ENCODE measurements around the gene CRYGA.
"Not testable (repeated sequence)": the region's sequence is repeated elsewhere in the genome, so short reads cannot be mapped to it uniquely, and the experiment has no call there.

The CRYGA gene

DNA sequence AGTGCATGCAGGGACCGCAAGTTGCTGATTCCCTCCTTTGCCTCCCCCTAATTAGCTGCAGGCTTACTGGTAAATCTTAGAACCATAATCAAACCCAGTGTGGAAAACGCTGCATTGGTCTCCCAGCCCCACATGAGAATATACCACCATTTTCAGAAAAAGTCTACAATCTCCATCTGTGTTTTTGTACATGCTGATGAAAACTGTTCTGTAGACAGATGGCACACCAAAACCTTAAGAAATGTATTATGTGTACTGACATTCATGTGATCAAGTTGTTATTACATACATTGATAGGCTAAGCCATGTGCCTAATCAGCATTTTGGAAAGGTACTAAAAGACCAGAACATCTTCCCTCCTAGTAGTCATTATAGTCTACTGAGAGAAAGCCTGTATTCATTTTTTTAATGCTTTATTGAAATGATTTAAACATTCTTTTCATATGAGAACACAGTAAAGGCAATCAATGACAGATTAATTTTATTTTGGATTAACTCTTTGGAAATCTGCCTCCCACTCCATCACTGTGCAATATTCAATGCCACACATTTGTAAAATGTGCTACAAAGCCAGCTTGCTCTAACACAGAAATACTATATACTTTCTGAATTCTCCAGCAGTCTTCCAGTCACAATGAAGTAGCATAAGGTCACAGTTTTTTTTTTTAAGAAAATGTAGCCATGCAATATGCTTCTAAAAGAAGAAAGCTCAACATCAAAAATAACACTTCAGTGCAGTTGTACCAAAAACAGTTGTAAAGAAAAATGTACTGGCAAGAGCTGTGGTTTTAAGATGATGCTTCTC lies 1.8 kb upstream of the CRYGA start:
- DNase-seq (ENCODE audit: low spot score), result no peak

GRCh38 chr2:208156439-208156838 lies 7.0 kb downstream of the CRYGA start:
- no peak for DNase-seq (ENCODE audit: low spot score)

DNA sequence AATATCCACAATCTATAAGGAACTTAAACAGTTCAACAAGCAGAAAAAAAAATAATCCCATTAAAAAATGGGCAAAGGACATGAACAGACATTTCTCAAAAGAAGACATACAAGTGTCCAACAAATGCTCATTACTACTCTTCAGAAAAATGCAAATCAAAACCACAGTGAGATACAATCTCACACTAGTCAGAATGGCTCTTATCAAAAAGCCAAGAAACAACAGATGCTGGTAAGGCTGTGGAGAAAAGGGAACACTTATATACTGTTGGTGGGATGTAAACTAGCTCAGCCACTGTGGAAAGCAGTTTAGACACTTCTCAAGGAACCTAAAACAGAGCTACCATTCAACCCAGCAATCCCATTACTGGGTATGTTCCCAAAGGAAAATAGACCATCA lies 10.2 kb downstream of the CRYGA start:
- no peak for DNase-seq (ENCODE audit: low spot score)

DNA sequence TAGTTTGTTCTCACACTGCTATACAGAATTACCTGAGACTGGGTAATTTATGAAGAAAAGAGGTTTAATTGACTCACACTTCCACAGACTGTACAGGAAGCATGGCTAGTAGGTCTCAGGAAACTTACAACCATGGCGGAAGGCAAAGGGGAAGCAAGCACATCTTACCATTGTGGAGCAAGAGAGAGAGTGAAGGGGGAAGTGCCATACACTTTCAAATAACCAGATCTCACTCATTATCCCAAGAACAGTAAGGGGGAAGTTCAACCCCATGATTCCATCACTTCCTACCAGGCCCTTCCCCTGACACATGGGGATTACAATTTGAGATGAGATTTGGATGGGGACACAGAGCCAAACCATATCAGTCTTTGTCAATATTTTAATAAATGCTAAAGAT lies 12.4 kb downstream of the CRYGA start:
- no peak for DNase-seq (ENCODE audit: low spot score)

GRCh38 chr2:208150094-208150493 lies 13.3 kb downstream of the CRYGA start:
- no peak for DNase-seq (ENCODE audit: low spot score)

DNA sequence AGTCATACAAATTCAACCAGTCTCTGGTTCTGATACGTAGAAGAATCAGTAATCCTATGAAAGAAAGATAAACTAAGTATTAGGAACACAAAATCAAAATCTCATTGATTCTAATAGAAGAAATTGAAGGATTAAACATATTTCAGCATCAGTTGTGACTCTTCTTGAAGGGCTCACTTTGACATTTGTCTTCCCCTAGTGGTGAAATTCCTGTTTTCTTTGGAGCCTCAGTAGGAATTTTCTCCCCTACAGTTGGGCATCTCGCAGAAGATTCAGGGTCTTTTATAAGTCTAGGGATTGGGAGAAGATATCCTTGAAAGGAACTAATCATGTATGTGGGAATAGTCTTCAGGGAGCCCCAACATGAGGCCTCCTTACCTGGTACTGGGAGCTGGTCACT lies 14.6 kb downstream of the CRYGA start:
- no peak for DNase-seq (ENCODE audit: low spot score)

GRCh38 chr2:208147759-208148158 lies 15.6 kb downstream of the CRYGA start:
- no peak for DNase-seq (ENCODE audit: low spot score)

DNA sequence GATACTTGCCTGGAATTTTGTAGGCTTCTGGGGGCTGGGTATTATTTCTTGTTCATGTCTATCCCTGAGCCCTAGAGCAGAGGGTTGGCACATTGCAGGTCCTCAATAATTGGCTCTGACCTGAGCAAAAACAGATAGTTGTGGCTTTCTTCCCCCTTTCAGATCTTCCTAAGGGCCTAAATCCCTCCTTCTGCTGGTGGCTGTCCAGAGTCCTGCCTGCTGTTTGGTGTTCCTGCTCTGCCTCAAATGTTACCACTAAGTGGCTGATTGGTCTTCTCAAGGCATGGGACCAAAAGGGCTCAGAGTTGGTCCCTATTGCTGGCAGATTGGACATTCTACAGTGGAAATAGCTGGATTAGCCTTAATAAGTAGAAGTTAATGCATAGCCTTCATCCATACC lies 16.4 kb downstream of the CRYGA start:
- no peak for DNase-seq (ENCODE audit: low spot score)

GRCh38 chr2:208146006-208146405 lies 17.4 kb downstream of the CRYGA start, which contains the start of gene CRYGB:
Gene CRYGB (minus strand): TSS chr2:208146158. CDS start chr2:208146120, 38 bp downstream.
- no peak for DNase-seq (ENCODE audit: low spot score)

GRCh38 chr2:208142925-208143799 lies 20.2 kb downstream of the CRYGA start:
- no peak for DNase-seq (ENCODE audit: low spot score)

GRCh38 chr2:208142240-208142924 lies 21.0 kb downstream of the CRYGA start:
- no peak for DNase-seq (ENCODE audit: low spot score)

DNA sequence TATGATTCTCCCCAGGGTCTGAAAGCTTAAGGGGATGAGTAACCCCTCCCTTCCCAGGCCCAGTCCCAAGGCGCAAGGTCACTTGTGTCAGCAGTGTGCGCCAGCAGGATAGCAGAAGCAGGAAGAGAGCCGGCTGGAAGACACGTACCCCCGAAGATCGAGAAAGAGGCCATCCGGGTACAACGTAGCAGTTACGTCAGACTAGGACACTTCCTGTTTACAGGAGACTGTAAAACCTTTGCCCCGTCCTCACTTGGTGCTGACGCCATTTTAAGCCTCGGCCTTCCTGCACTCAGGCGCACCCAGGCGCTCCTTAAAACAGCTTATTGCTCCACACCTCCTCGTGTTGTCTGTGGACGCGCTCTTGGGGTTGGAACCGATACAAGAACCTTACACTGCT lies 23.9 kb downstream of the CRYGA start:
- DNase-seq (ENCODE audit: low spot score), result no peak

DNA sequence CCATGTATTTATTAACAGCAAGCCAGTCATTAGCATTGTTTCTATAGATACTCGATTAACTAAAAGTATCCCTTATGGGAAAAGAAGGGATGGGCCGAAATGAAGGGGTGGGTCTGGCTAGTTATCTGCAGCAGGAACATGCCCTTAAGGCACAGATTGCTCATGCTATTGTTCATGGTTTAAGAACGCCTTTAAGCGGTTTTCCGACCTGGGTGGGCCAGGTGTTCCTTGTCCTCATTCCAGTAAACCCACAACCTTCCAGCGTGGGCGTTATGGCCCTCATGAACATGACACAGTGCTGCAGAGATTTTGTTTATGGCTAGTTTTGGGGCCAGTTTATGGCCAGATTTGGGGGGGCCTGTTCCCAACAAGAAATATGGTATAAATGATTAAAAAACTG lies 25.1 kb downstream of the CRYGA start:
- DNase-seq (ENCODE audit: low spot score), result not testable (repeated sequence)

- no peak for DNase-seq (ENCODE audit: low spot score)
Measured at GRCh38 chr2:208136716-208137094, 26.7 kb downstream of the CRYGA start.

- DNase-seq (ENCODE audit: low spot score), result no peak
Measured at GRCh38 chr2:208135794-208136715, 27.3 kb downstream of the CRYGA start.

DNA sequence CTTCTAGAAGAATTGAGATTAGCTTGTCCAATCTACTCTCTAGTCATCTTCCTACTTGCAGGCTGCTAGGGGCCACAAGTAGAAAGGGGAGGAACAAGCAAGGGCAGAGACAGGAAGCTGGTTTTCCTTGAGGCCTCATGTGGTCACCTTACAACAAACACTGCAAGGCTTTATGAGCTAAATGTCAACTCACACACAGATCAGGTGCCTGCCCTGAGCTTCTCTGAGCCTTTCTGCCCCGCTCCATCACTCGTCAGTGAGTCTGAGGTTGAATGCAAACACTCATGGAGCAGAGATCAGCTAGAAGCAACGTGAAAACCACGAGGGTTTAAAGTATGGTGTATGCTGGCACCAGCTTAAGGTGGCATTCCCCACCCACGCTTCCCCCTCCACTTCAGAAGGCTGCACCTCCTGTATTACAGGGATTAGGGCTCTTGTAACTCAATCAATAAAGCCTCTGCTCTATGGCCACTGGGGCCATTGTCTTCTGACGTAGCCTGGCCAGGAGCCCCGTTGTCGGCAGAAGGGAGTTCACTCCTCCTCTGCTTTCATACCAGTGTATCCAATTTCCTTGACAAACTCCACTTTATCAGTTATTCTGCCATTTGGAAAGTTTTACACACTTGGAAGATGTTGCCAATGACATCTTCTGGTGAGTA lies 28.3 kb downstream of the CRYGA start:
- no peak for DNase-seq (ENCODE audit: low spot score)

GRCh38 chr2:208130712-208131110 lies 32.7 kb downstream of the CRYGA start:
- no peak for DNase-seq (ENCODE audit: low spot score)

DNA sequence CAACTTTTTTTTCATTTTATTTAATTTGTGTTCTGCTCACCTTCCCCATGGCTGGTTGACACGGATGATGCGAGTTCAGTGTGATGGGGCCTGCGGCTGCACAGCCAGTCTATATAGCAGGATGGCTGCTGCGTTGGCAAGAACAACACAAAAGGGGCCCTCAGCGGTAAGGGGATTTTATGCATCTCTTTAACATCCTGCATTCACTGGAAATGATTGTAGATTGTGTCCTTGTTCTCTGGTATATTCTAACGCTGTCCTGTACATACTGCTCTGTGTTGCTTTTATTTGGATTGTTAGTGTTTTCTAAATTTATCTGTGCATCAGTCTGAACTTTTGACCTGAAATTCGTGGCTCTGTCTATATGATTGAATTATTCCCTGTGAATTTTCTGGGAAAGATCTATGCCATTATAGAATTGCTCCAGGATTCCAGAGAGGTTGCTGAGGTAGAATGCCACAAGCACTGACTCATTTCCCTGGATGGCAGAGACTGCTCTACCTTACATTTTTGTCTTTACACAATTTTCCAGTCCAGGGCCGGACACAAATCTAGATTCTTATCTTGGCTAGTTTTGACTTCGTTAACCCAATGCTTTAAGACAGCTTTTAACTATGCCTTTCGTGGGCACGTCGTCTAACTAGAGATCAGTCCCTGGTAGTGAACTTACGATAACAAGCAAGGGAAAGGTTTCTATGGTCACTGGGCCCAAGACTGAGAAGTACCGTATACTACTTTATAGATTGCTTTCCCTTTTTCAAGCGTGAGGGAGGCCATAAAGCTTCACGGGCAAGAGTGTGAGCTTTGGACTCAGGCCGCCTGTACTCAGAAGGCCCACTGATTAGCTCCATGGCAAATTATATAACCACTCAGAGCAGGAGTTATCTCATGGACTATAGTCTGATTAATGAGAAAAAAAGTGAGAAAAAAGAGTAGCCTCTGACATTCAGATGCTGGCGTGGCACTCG lies 33.4 kb downstream of the CRYGA start, which contains the start of gene CRYGC:
CRYGC (minus strand) TSS at position 85 of the 968 bp plus-strand sequence; CDS start at position 49, 36 bp downstream.
- DNase-seq (ENCODE audit: low spot score), result no peak

DNA sequence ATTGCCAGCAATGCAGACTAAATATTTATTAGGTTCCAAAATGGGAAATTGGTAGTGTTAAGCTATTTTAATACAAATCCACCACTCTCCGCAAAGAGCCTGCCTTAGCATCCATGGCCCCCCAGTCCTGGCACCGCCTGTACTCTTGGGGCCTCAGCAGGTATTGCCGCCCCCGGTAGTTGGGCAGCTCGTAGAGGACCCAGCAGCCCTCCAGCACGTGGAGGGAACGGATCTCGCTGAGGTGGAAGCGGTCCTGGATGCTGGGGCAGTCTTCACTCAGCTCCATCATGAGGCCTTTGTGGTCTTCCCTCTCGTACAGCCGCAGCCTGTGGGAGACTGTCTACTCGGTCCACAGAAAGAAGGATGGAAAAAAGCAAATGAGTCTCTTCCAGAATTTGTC lies 35.3 kb downstream of the CRYGA start:
- no peak for DNase-seq (ENCODE audit: low spot score)

DNA sequence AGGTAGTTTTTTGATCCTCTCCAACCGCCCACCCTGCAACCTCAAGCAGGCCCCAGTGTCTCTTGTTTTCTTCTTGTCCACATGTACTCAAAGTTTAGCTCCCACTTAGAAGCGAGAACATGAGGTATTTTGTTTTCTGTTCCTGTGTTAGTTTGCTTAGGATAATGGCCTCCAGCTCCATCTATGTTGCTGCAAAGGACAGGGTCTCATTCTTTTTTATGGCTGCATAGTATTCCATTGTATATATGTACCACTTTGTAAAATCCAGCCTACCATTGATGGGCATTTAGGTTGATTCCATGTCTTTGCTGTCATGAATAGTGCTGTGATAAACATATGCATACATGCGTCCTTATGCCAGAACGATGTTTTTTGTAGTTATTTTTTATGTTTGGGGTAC lies 36.3 kb downstream of the CRYGA start:
- no peak for DNase-seq (ENCODE audit: low spot score)

Data from LoVo (cell line).